ENCODE measurements around the gene CRY1.
A peak's percentile ranks its signal among the peaks of the same experiment; 100 is the strongest.

Gene CRY1

GRCh38 chr12:106960443-106960842 lies 132.9 kb downstream of the CRY1 start:
- no peak for DNase-seq (ENCODE audit: low read depth)

- DNase-seq (ENCODE audit: low read depth), result no peak
These were observed 135.8 kb downstream of the CRY1 start for GRCh38 chr12:106957583-106957982.

- peak; percentile 37 for DNase-seq (ENCODE audit: low read depth)
These were observed 137.2 kb downstream of the CRY1 start for GRCh38 chr12:106956048-106956578.

- DNase-seq (ENCODE audit: low read depth), result peak; percentile 79
These were observed 137.8 kb downstream of the CRY1 start, which contains the start of gene TMEM263 for GRCh38 chr12:106955377-106956047. Gene TMEM263 (plus strand): TSS chr12:106955907. CDS start chr12:106967117, 11,210 bp downstream.

- peak; percentile 10 for DNase-seq (ENCODE audit: low read depth)
These were observed 138.6 kb downstream of the CRY1 start for GRCh38 chr12:106954462-106955376.

- DNase-seq (ENCODE audit: low read depth), result no peak
These were observed 139.7 kb downstream of the CRY1 start for GRCh38 chr12:106953352-106954250.

GRCh38 chr12:106950591-106950990 lies 142.8 kb downstream of the CRY1 start:
- DNase-seq (ENCODE audit: low read depth), result no peak

- no peak for DNase-seq (ENCODE audit: low read depth)
These were observed 145.9 kb downstream of the CRY1 start for GRCh38 chr12:106947461-106947860.

- no peak for DNase-seq (ENCODE audit: low read depth)
These were observed 148.0 kb downstream of the CRY1 start for GRCh38 chr12:106945261-106945851.

- DNase-seq (ENCODE audit: low read depth), result no peak
These were observed 150.6 kb downstream of the CRY1 start for GRCh38 chr12:106942775-106943174.

- DNase-seq (ENCODE audit: low read depth), result no peak
These were observed 151.7 kb downstream of the CRY1 start for GRCh38 chr12:106941481-106942156.
